ENCODE measurements around the gene MKI67.

DNA sequence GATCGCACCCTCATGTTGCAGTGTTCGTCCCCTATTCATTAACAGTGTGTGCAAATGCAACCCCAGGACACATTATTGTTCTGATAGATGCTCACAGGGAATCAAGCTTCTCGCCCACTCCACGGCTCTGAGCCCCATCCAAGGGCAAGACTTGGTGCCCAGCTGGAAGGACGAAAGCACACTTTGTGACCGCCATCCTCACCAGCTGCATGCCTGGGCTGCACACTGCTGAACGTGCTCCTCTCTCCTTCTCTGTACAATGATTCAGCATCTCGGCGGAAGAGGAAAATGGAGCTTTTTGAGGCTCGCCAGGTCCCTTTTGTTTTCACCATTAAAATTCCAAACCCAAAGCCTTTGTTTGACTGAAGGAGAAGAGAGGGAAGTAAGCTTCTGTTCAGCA is 41.9 kb downstream of the MKI67 start:
- TF ChIP-seq POLR2AphosphoS5 (IDR thresholded peaks at IDR 0.05; ENCODE audit: insufficient read depth, low read depth, low read length) = no peak
- no peak for TF ChIP-seq JUN (IDR thresholded peaks at IDR 0.05; ENCODE audit: borderline replicate concordance, insufficient read depth, insufficient read length, low read depth)
